Inflammatory macrophage (primary cell): ENCODE measurements around the gene FOXK1.
"Not testable (repeated sequence)": the region's sequence is repeated elsewhere in the genome, so short reads cannot be mapped to it uniquely, and the experiment has no call there.

Experiments used
- DNase-seq, 2 donors: peaks; one replicate each; pipeline ENCODE4 v3.0.0-alpha.2; 2020 to 2022

The FOXK1 gene

GRCh38 chr7:4801839-4802231 is 119.7 kb downstream of the FOXK1 start:
- no peak for DNase-seq

- DNase-seq: not testable (repeated sequence)
Measured at GRCh38 chr7:4802577-4802976, 120.5 kb downstream of the FOXK1 start.

- DNase-seq: no peak
Measured at GRCh38 chr7:4803397-4804241, 121.5 kb downstream of the FOXK1 start.

GRCh38 chr7:4805110-4805983 is 123.3 kb downstream of the FOXK1 start:
- no peak for DNase-seq

GRCh38 chr7:4805984-4806300 is 123.8 kb downstream of the FOXK1 start:
- DNase-seq: no peak

GRCh38 chr7:4806983-4807597 is 125.0 kb downstream of the FOXK1 start:
- no peak for DNase-seq

- no peak for DNase-seq
Measured at GRCh38 chr7:4807598-4808016, 125.5 kb downstream of the FOXK1 start.

GRCh38 chr7:4808026-4808425 is 125.9 kb downstream of the FOXK1 start:
- DNase-seq: no peak

- no peak for DNase-seq
Measured at GRCh38 chr7:4808565-4808964, 126.5 kb downstream of the FOXK1 start.

GRCh38 chr7:4809091-4809591 is 127.0 kb downstream of the FOXK1 start:
- DNase-seq: peak in 1 of 2 donors; percentile 16

- no peak for DNase-seq
Measured at GRCh38 chr7:4809666-4810065, 127.6 kb downstream of the FOXK1 start.

GRCh38 chr7:4814433-4814832 is 132.3 kb downstream of the FOXK1 start:
- DNase-seq: no peak

- DNase-seq: no peak
Measured at GRCh38 chr7:4815121-4815520, 133.0 kb downstream of the FOXK1 start.

- no peak for DNase-seq
Measured at GRCh38 chr7:4815609-4816418, 133.7 kb downstream of the FOXK1 start.

- DNase-seq: no peak
Measured at GRCh38 chr7:4816419-4817080, 134.5 kb downstream of the FOXK1 start.

GRCh38 chr7:4817178-4817901 is 135.2 kb downstream of the FOXK1 start:
- no peak for DNase-seq

- DNase-seq: no peak
Measured at GRCh38 chr7:4818000-4818794, 136.1 kb downstream of the FOXK1 start.

- DNase-seq: no peak
Measured at GRCh38 chr7:4819560-4820404, 137.7 kb downstream of the FOXK1 start.

GRCh38 chr7:4820405-4820966 is 138.4 kb downstream of the FOXK1 start:
- no peak for DNase-seq
